HG03442 (cell line): ENCODE results near the gene F7.

Experiments
- ATAC-seq: cut with Tn5 transposase; IDR thresholded peaks from one replicate; pipeline ENCODE4 v1.9.1; 2021; ENCODE audit warnings: mild to moderate bottlenecking, moderate library complexity; ENCODE audit not compliant: unreplicated experiment

F7 gene

GRCh38 chr13:113086031-113086750 is 19.4 kb upstream of the F7 start:
- no peak for ATAC-seq

GRCh38 chr13:113086991-113087922 is 18.3 kb upstream of the F7 start:
- no peak for ATAC-seq

- ATAC-seq = no peak
Measured at GRCh38 chr13:113087923-113088690, 17.5 kb upstream of the F7 start.

DNA sequence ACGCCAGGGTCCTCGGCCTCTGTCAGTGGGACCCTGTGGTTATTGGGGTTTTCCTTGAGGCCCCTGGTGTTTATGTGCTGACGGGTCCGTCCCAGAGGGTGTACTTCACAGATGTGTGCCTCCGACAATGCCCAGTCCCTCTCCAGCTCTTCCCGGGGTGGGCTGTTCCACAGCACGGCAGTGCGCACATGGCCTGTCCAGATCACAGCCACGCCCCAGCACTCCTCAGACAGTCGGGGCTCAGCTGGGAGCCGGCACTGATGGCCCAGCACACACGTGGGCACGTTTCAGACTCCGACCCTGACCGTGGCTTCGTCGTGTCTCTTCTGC is 16.9 kb upstream of the F7 start:
- ATAC-seq = no peak

GRCh38 chr13:113089693-113090414 is 15.7 kb upstream of the F7 start:
- ATAC-seq = no peak

DNA sequence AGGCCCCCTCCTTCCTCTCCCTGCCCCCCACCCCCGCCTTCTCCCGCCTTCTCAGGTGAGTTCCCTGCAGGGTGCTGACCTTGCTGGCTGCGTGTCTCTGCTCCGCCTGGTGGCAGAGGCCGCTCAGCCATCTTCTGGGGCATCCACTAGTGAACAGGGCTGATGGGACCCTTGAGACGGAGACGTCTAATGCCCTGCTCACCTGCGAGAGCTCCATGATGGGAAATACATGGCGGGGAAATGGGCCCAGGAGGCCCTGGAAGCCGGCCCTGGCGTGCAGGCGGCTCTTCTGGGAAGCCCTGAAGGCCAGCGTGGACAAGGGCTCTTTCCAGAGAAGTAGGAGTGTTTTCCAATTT is 15.2 kb upstream of the F7 start:
- ATAC-seq = no peak

DNA sequence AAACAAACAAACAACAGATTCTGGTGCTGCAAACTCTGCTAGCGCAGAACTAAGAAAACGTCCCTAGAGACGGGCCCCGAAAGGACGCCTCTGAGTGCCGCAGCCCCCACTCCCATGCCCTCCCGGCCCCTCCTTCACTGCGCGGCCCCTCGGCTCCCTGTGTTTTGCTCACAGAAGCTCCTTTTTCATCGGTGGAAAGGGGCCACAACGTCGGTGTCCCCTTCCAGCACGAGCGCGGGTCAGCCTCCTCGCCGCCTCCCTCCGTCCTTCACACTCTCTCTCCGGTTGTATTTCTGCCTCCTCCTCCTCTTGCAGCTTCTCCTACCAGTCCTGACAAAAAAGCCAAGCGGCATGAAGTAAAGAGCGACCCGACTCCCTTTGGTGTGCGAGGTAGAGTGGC is 14.8 kb upstream of the F7 start:
- no peak for ATAC-seq

DNA sequence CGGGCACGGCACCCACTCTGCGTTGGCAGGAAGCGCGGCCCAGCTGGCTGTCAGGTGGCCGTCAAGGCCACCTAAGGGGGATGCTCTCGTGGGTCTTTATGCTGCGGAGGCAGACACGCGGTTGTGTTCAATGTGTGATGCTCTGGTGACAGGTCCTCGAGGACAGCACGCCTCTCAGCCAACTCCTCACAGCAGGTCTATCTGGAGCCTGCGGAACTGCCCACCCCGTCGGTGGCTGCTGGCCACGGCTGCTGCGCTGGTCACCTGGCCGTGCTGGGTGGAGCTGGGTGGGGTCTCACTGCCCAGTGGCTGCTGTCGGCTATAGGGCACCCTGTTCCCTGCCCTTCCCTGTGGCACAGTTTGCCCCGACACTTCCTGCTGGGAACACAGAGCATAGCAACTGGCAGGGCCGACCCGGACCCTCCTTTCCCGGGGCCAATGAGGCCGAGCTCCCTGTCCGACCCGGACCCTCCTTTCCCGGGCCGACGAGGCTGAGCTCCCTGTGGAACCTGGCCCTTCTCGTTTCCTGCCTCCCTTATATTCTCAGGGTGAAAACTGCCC is 14.3 kb upstream of the F7 start:
- ATAC-seq = no peak

- no peak for ATAC-seq
Measured at GRCh38 chr13:113091891-113092775, 13.5 kb upstream of the F7 start.

DNA sequence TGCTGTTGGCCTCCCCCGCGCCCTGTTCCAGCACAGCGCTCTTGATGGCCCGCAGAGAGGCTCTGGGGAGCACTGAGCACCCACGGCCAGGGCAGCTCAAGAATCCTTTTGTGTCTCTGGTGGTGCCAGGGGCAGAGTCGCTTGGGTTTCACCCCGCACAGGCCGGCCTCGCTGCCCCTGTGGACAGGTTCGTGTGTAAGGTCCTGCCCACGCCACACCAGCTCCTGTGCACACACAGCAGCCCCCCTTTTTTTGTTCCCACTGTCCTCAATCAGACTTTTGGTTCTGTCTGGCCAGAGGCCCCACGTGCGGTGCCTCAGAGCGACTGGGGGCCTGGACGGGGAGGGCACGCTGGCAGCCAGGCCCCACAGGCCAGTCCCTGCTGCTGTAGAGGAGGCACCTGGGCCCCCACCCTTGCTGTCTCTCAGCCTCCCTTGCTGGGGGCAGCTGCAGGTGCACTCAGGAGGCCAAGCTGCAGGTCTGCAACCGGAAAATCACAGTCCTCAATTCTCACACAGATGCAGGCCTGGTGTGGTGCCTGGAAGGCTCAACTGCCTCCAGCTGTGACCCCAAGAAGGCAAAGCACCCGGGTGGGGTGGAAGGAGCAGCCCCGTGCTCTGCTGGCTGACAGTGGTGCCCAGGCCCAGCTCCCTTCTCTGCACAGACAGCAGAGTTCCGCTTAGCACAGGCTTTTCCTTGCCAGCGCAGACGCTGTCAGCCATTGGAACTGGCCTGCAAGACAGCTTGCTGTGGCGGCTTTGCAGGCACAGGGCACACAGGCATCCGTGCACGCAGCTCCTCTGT is 12.6 kb upstream of the F7 start:
- ATAC-seq = no peak

DNA sequence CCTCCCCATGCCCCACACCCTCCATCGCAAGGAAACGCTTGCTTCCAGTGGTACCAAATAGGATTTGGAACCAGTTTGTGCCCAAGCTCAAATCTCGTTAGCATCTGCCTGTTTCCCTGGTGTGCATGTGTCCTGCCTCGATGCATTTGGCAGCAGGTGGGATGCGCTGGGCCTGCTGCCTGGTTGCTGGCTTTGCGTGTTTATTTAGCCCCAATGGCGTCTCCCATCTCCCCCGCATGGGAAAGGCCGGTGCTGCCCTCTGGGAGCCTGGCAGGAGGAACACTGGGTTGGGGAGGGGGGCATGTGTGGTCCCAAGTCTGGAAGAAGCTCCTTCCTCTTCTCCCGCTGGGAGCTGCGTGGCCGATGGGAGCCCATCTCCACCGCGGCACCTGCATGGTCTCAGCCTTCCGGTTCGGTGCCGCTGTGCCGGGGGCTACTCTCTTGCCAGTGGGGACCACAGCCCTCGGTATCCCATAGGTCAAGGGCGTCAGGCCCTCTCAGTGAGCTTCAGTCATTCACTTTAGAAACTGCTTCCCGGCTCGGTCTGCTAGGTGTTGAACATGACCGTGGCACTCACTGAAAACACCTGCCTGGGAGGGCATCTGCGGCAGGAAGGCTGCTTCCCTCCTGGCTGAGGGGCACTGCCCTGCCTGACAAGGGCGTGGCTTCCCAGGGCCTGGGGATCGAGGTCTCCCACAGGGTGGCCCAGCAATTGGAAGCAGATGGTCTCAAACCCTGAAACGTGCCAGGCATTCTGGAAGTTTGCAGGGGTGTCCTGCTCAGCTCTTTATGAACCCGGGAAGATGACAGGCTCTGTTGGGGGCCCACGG is 11.8 kb upstream of the F7 start:
- no peak for ATAC-seq

GRCh38 chr13:113094410-113094800 is 11.2 kb upstream of the F7 start:
- no peak for ATAC-seq

DNA sequence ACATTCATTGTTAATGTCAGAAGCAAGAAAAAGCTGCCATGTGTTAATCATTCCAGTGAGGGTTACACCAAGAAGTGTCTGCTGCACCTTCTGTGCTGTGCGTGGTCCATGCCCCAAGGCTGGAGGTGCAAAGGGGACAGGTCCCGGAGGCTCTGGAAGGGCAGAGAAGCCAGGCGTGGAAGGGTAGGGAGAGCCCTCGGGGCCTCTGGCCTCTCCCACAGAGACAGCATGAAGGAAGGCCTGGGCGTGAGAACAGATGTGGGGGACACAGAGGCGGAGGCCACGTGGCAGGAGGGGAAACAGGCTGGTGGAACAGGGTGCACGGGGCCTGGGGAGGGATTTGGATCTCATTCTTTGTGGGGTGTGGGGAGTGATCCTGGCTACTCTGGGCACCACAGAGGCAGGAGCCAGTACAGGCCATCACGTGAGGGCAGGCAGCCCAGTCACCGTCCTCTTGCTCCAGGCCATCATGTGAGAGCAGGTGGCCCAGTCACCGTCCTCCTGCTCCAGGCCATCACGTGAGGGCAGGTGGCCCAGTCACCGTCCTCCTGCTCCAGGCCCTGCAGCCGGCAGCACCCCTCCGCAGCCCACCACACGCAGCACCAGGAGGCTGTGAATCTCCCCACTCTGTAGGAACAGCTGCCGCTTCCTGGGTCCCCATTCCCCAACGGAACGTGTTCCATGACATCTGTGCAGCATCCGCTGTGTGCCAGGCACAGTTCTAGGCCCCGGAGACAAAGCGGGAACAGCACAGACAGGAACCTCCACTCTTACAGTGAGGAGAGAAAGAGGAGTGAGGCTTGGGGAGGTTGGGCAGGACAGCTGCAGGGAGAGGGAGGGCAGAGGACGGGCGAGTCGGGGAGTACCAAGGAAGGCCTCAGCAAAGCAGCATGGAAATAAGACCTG is 10.2 kb upstream of the F7 start:
- ATAC-seq = no peak

DNA sequence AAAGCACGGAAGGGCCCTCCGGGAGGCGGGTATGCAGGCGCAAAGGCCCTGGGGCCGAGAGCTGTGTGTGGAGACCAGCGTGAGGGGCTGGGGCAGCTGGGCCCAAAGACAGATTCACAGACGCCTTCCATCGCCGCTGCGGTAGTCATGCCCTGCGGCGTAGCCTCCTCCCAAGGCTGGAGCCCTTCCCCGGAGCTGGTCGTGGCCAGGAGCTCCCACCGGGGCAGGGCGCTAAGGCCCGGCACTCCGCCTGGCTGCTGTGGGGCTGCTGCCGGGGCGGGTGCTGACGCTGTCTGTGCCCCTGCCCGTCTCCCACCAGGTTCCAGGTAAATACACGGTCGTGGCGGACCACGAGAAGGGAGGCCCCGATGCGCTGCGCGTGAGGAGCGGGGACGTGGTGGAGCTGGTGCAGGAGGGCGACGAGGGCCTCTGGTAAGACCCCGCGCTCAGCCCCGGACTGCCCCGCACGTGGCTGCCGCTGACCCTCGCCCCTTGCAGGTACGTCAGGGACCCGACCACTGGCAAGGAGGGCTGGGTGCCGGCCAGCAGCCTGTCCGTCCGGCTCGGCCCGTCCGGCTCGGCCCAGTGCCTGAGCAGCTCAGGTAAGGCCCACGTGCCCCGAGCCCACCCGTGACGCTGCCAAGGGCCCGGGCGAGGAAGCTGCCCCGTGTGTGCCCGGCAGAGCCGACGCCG is 9.4 kb upstream of the F7 start:
- ATAC-seq = no peak

DNA sequence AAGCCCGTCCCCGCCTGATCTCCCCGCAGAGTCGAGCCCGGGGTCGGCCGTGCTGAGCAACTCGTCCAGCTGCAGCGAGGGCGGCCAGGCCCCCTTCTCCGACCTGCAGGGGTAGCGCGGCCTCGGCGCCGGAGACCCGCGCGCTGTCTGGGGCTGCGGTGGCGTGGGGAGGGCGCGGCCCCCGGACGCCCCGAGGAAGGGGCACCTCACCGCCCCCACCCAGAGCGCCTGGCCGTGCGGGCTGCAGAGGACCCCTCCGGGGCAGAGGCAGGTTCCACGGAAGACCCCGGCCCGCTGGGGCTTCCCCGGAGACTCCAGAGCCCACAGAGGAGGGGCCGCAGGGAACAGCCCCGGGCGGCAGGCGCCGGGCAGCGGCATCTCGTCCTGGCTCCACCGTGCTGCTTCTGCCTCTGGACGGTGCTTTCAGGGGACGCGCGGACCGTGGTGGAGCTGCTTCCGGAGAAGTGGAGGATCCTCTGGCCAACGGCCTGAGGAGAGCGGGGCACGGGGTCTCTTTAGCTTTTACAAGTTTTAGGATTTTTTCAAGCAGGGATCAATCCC is 8.8 kb upstream of the F7 start:
- no peak for ATAC-seq

DNA sequence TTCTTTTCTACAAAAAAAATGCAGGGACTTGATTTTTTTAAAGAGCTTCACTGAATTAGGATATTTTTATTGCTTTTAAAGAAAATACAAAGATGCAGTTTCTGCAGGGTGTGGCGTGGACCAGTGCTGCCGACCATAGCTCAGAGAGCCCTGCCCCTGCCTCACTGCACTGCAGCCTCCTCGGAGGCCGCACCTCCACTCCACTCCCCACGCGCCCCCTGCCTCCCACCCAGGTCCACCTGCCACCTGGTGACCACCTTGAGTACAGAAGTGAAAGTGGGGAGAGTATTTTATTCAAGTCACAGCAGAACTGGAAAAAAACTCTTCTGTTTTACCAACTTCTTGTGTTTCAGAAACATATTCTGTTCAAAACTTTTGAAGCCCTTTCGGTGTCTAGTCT is 7.9 kb upstream of the F7 start:
- ATAC-seq = no peak
